Caki2 (cell line): ENCODE results near the gene PSD. TPM values are rescaled to one million over a fixed set of nuclear protein-coding genes. Genes with fewer than 3 reads are reported as not detected.

ENCODE experiments used
- DNase-seq: peaks from one replicate; pipeline ENCODE4 v3.0.0-alpha.2; 2015; ENCODE audit warnings: low read depth
- in situ Hi-C: cut with HindIII; loops from 2 replicates; pipeline ENCODE4 v1.10.0; 2016; ENCODE audit warnings: low sequenced_read_pairs, low pct_unique_long_range_greater_than_20kb, mixed read lengths
- total RNA-seq: library from RNA; depleted of rRNA; stranded (reverse); fragments of >200 nt; shearing (Covaris generic); gene quantifications from 2 replicates; pipeline ENCODE4 v1.2.3, GENCODE V29; 2014; ENCODE audit warnings: low replicate concordance

PSD gene
- total RNA-seq, 1 experiment from 2014 or later = 0.78 TPM

GRCh38 chr10:102450124-102450373 is 31.5 kb upstream of the PSD start:
- in situ Hi-C loops = no loop called here
- no peak for DNase-seq

- peak; percentile 74 for DNase-seq
- in situ Hi-C loops = no loop called here
These were observed 30.9 kb upstream of the PSD start for GRCh38 chr10:102449321-102450123.

- DNase-seq = no peak
- in situ Hi-C loops = no loop called here
These were observed 26.3 kb upstream of the PSD start for GRCh38 chr10:102444851-102445250.

GRCh38 chr10:102438374-102438773 is 19.8 kb upstream of the PSD start:
- no peak for DNase-seq
- in situ Hi-C loops = no loop called here

GRCh38 chr10:102437515-102437914 is 18.9 kb upstream of the PSD start:
- in situ Hi-C loops = no loop called here
- no peak for DNase-seq

GRCh38 chr10:102436312-102436711 is 17.7 kb upstream of the PSD start:
- no peak for DNase-seq
- in situ Hi-C loops = no loop called here

- no peak for DNase-seq
- in situ Hi-C loops = no loop called here
These were observed 17.1 kb upstream of the PSD start for GRCh38 chr10:102435529-102436233.

- DNase-seq = no peak
- in situ Hi-C loops = no loop called here
These were observed 16.5 kb upstream of the PSD start for GRCh38 chr10:102435133-102435497.

GRCh38 chr10:102434394-102435132 is 16.0 kb upstream of the PSD start:
- in situ Hi-C loops = no loop called here
- DNase-seq = no peak

GRCh38 chr10:102433619-102434046 is 15.0 kb upstream of the PSD start:
- DNase-seq = no peak
- in situ Hi-C loops = no loop called here

GRCh38 chr10:102432162-102432950 is 13.8 kb upstream of the PSD start, which contains the start of gene CUEDC2:
Gene CUEDC2 (minus strand): TSS chr10:102432574. CDS start chr10:102425188, 7,386 bp downstream.
- in situ Hi-C loops = no loop called here
- peak; percentile 90 for DNase-seq

GRCh38 chr10:102431452-102432124 is 13.0 kb upstream of the PSD start:
- DNase-seq = peak; percentile 29
- in situ Hi-C loops = no loop called here

- no peak for DNase-seq
- in situ Hi-C loops = no loop called here
These were observed 10.9 kb upstream of the PSD start for GRCh38 chr10:102429468-102429867.

GRCh38 chr10:102426803-102427287 is 8.3 kb upstream of the PSD start:
- no peak for DNase-seq
- in situ Hi-C loops = no loop called here

GRCh38 chr10:102425444-102425843 is 6.9 kb upstream of the PSD start:
- in situ Hi-C loops = no loop called here
- no peak for DNase-seq

GRCh38 chr10:102424916-102425315 is 6.3 kb upstream of the PSD start:
- in situ Hi-C loops = no loop called here
- no peak for DNase-seq

- in situ Hi-C loops = no loop called here
- DNase-seq = no peak
These were observed 5.6 kb upstream of the PSD start for GRCh38 chr10:102424145-102424544.
